Body of pancreas (tissue), 4 donors: Measurements from ENCODE around the gene PDLIM4. TPM values are rescaled to one million over a fixed set of nuclear protein-coding genes. Genes with fewer than 3 reads are reported as not detected.

Experiments used
- ATAC-seq: fragments of 150-250 bp; one replicate; pipeline ENCODE4 v1.9.1; 2016
- DNase-seq, 4 donors: peaks; one replicate each; pipeline ENCODE4 v3.0.0-alpha.2; 2019
- H3K27ac ChIP-seq, 4 donors: fragments of 200-600 bp; sonication (generic); 1 replicate in 3 of 4; 2 replicates in 1 of 4; pipeline versions ENCODE4 v1.5.1 to v1.6.1; 2016 to 2019; ENCODE audit warnings: mild to moderate bottlenecking in 1 of 4, mixed read lengths in 1 of 4, moderate library complexity in 1 of 4
- H3K27me3 ChIP-seq, 2 donors: fragments of 200-600 bp; sonication (generic); one replicate each; pipeline ENCODE4 v1.6.0; 2016; ENCODE audit warnings: mild to moderate bottlenecking in 1 of 2
- H3K36me3 ChIP-seq, 2 donors: fragments of 200-600 bp; sonication (generic); replicated peaks in 1 of 2; 2 replicates each; pipeline ENCODE4 v1.5.1; 2016; ENCODE audit warnings: low read depth in 2 of 2; ENCODE audit not compliant: insufficient read depth in 1 of 2
- H3K4me1 ChIP-seq: fragments of 200-600 bp; sonication (generic); one replicate; pipeline ENCODE4 v1.6.0; 2016
- H3K4me3 ChIP-seq, 2 donors: fragments of 200-600 bp; sonication (generic); 1 replicate in 1 of 2; 2 replicates in 1 of 2; pipeline ENCODE4 v1.5.1; 2016 to 2019
- H3K9me3 ChIP-seq, 3 donors: fragments of 200-600 bp; sonication (generic); 1 replicate in 2 of 3; 2 replicates in 1 of 3; pipeline ENCODE4 v1.5.1; 2016
- POLR2A ChIP-seq, 3 donors: fragments of 450-650 bp; IDR thresholded peaks; one replicate each; pipeline ENCODE4 v1.6.1; 2016; ENCODE audit warnings: antibody characterized with exemption in 3 of 3, mild to moderate bottlenecking in 2 of 3
- WGBS, 2 donors: methylation state at CpG; one replicate each; pipeline ENCODE4 v1.1.5; 2017; 5-methylcytosine and 5-hydroxymethylcytosine counted together
- intact Hi-C: fragments of 100-400 bp; cut with DNase I; formaldehyde crosslinking; loops from one replicate; pipeline ENCODE4 v1.15.1; 2023
- total RNA-seq, 2 donors: library from RNA; depleted of rRNA; stranded (reverse); fragments of >200 nt; gene quantifications; one replicate each; pipeline ENCODE4 v1.1.0, GENCODE V29; 2016
- TF ChIP-seq, protein P1 (sequence below), 7 experiments: fragments of 450-650 bp in 4 of 7; fragments of 200-600 bp in 3 of 7; sonication (generic) in 3 of 7; IDR thresholded peaks; one replicate each; pipeline ENCODE4 v1.5.1; 2016 to 2019; ENCODE audit warnings: antibody characterized with exemption in 7 of 7

The PDLIM4 gene
- total RNA-seq, 2 donors from 2014 or later: 4.2 to 4.3 TPM

GRCh38 chr5:132275367-132276220, 18.1 kb downstream of the PDLIM4 start:
- intact Hi-C loops: no loop called here
- 76 to 78% methylated on average over 5 of the region's 5 CpGs for WGBS, 2 donors

GRCh38 chr5:132277256-132277655, 19.8 kb downstream of the PDLIM4 start:
- H3K4me1 ChIP-seq: peaks cover 10% of the 10 kb centered on the region
- no peaks in the 10 kb centered on the region for H3K36me3 ChIP-seq
- intact Hi-C loops: no loop called here
- no peaks in the 10 kb centered on the region for H3K9me3 ChIP-seq
- H3K27ac ChIP-seq: no peak overlapping the region
- no peaks in the 10 kb centered on the region for H3K27me3 ChIP-seq
- WGBS, 2 donors: 83 to 94% methylated on average over 6 of the region's 6 CpGs
- TF ChIP-seq, protein P1, sequence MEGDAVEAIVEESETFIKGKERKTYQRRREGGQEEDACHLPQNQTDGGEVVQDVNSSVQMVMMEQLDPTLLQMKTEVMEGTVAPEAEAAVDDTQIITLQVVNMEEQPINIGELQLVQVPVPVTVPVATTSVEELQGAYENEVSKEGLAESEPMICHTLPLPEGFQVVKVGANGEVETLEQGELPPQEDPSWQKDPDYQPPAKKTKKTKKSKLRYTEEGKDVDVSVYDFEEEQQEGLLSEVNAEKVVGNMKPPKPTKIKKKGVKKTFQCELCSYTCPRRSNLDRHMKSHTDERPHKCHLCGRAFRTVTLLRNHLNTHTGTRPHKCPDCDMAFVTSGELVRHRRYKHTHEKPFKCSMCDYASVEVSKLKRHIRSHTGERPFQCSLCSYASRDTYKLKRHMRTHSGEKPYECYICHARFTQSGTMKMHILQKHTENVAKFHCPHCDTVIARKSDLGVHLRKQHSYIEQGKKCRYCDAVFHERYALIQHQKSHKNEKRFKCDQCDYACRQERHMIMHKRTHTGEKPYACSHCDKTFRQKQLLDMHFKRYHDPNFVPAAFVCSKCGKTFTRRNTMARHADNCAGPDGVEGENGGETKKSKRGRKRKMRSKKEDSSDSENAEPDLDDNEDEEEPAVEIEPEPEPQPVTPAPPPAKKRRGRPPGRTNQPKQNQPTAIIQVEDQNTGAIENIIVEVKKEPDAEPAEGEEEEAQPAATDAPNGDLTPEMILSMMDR (IDR thresholded peaks at IDR 0.05): no peak
- no peak for TF ChIP-seq POLR2A (IDR thresholded peaks at IDR 0.05)
- no peak overlapping the region for H3K4me3 ChIP-seq
- DNase-seq (no peak), ATAC-seq (no peak)

More at GRCh38 chr5:132275367-132276220, 18.1 kb downstream of the PDLIM4 start:
- no peak overlapping the region for H3K4me3 ChIP-seq
- H3K27ac ChIP-seq: no peak overlapping the region
- H3K9me3 ChIP-seq: no peaks in the 10 kb centered on the region
- TF ChIP-seq, protein P1 (IDR thresholded peaks at IDR 0.05): no peak
- no peak for TF ChIP-seq POLR2A (IDR thresholded peaks at IDR 0.05)
- no peaks in the 10 kb centered on the region for H3K27me3 ChIP-seq
- no peaks in the 10 kb centered on the region for H3K36me3 ChIP-seq
- DNase-seq (no peak), ATAC-seq (no peak)
- H3K4me1 ChIP-seq: peaks cover 10% of the 10 kb centered on the region

DNA sequence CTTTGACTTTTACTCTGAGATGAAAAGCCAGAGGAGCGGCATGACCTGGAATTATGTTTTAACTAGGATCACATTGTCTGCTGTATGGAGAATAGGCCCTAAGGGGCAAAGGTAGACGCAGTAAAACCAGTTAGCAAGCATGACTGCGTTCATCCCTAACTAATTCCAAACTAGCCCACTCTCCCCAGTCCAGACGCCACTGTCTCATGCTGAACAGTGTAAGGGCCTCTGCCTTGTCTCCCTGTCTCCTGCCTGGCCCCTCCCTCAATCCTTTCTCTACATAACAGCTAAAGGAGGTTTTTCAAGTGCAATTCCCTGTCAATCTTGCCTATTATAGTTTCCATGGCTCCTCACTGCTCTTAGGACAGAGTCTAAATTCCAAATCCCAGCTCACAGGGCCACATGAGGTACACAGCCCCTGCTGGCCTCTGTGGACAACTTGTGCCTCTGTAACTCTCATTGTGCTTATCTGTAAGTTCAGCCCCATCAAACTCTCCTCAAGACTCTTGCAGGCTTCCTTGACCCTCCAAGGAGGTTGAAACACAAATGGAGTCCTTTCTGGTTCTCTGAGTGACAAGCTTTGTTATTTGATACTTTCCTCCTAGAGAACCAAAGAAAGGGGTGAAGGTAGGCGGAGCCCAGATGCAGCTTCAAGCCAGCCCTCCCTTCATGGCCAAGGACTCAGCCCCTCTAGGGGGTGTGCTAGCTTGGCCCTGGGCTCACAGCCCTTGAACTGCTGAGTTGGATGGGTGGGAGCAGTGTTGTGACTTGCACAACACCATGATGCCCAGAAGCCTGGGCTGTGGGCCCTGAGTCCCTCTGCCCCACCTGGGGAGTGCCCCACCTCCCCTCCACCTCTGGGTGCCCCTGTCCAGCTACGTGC, 20.7 kb downstream of the PDLIM4 start:
- Histone ChIP-seq H3K4me1 (peaks cover 2% of the 10 kb centered on the region), H3K9me3 (no peaks in the 10 kb centered on the region), H3K4me3 (no peak overlapping the region), H3K36me3 (no peaks in the 10 kb centered on the region), H3K27me3 (no peaks in the 10 kb centered on the region), H3K27ac (no peak overlapping the region)
- ATAC-seq (no peak), DNase-seq (no peak)
- TF ChIP-seq, protein P1 (IDR thresholded peaks at IDR 0.05): no peak
- no peak for TF ChIP-seq POLR2A (IDR thresholded peaks at IDR 0.05)
- intact Hi-C loops: no loop called here
- 85 to 89% methylated on average over 6 of the region's 6 CpGs for WGBS, 2 donors

DNA sequence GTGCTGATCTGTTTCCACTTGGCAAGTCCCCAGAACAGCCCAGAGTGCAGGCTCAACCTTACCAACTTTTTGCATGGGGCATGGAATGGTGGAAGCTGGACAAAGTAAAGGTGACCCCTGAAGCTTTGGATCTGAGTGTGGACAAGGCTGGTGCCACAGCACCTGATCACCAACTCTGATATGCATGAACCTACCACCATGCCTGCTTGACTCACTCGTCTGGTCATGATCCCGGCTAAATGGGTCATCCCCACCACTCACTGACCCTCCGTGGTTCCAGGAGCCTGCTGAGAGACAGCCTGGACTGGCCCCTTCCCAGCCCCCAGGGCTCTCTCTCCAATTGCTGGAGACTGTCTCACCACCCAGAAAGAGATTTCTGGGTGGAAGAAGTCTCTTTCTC, 22.3 kb downstream of the PDLIM4 start:
- no peak for TF ChIP-seq POLR2A (IDR thresholded peaks at IDR 0.05)
- TF ChIP-seq, protein P1 (IDR thresholded peaks at IDR 0.05): no peak
- no peak for DNase-seq
- Histone ChIP-seq H3K9me3 (no peaks in the 10 kb centered on the region), H3K4me1 (no peaks in the 10 kb centered on the region), H3K4me3 (no peak overlapping the region), H3K27me3 (no peaks in the 10 kb centered on the region), H3K36me3 (no peaks in the 10 kb centered on the region), H3K27ac (no peak overlapping the region)
- WGBS, 2 donors: 37 to 65% methylated on average over 2 to 3 of the region's 3 CpGs
- no peak for ATAC-seq
- intact Hi-C loops: no loop called here
